ENCODE measurements around the gene LSM2.
"Not testable (repeated sequence)": the region's sequence is repeated elsewhere in the genome, so short reads cannot be mapped to it uniquely, and the experiment has no call there.

LSM2 gene

GRCh38 chr6:31796993-31797385, 9.8 kb downstream of the LSM2 start:
- DNase-seq, result no peak

DNA sequence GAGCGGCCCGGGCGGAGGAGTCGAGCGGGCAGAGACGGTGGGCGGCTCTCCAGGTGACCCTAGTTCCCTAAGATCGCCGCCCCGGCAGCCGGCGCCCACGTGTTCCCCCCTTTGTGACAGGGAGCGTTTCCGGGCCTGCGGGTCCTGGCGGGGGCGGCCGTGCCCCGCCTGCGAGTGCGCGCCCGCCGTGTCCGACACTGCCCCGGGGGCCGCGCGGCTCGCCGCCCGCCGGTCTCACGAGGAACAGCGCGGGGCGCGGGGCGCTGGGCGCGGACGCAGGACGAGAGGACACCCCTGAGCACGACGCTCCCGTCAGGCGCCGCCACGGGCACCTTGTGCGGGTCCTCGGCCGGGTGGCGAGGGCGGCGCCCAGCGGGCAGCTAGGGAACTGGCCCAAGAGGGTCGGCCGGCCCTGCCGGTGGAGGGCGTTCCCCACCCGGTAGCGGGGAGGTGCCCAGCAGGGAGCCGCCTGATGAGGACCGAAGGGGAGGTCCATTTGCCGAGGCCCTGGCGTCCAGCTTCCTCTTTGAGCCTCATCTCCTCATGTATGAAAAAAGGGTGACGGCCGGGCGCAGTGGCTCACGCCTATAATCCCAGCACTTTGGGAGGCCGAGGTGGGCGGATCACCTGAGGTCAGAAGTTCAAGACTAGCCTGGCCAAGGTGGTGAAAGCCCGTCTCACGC, 11.0 kb downstream of the LSM2 start, which contains the start of gene VARS1:
Gene VARS1, minus strand, starts transcription at position 137 of the 683 bp plus-strand sequence. CDS start 535 bp downstream, outside the sequence.
- peak; percentile 90 to 91 for DNase-seq

DNA sequence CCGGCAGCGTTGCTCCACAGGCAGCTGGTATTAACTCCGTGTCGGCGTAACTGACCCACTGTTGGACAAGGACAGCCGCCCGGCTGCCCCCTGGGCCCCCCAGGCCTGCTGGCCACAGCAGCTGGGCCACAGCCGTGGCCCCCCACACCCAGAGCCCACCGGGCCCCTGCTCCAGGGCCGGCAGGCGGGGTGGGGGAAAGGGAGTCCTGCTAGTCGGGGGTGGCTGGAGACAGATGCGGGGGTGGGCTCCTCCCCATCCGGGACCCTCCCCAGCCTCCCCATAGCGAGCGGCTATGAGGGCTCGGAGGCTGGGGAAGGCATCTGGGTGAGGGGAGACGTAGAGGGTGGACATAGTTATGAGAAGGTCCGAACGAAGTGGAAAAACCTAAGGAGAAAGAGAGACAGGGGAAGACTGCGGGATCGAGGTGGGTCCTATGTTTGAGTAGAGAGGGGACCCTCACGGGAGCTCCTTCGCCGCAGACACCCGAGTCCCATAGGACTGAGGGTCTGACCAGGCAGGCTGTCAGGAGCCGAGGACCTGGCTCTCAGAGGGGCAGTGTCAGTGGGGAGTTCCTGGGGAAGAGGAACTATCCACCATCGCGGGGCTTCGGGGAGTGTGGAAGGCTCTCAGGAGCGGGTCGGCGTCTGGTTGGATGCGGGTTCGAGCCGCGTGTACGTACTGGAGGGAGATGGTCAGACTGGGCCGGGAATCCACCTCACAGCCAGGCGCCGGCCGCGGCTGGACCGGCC, 11.7 kb downstream of the LSM2 start:
- DNase-seq, result no peak

- no peak for DNase-seq
Measured at GRCh38 chr6:31794294-31794865, 12.4 kb downstream of the LSM2 start.

- DNase-seq, result not testable (repeated sequence)
Measured at GRCh38 chr6:31793927-31794245, 12.9 kb downstream of the LSM2 start.

DNA sequence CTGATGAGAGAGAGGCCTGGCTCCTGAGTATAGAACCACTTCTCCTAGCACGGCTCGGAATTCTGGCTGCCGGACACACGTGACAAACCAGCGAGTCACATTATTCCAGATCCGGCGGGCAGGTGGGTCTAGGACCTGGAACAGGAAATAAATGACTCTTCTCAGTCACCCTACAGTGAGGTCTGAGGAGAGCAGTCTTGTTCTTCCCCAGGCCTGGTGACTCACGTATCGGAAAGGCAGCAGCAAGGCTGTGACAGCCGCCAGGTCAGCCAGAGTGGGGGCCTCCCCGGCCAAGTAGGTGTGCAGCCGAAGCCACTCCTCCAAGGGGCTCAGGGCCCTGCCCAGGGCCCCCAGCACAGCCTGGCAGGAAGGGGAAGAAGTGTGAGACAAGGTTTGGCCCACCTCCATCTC, 14.0 kb downstream of the LSM2 start:
- no peak for DNase-seq

DNA sequence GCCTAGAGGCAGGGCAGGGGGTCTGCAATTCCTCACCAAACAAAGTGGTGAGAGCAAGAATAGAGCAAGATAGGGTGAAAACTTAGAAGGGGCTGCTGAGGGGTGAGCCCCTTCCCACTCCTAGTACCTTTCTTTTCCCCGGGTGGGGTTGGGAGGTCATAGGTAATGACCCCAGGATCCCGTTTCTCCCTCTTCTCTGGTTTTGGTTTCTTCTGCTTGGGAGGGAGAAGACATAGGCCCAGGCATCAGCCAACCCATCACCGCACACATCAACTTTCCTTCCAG, 14.7 kb downstream of the LSM2 start:
- no peak for DNase-seq

- peak; percentile 40 to 49 for DNase-seq
Measured at GRCh38 chr6:31791324-31792089, 15.3 kb downstream of the LSM2 start.

DNA sequence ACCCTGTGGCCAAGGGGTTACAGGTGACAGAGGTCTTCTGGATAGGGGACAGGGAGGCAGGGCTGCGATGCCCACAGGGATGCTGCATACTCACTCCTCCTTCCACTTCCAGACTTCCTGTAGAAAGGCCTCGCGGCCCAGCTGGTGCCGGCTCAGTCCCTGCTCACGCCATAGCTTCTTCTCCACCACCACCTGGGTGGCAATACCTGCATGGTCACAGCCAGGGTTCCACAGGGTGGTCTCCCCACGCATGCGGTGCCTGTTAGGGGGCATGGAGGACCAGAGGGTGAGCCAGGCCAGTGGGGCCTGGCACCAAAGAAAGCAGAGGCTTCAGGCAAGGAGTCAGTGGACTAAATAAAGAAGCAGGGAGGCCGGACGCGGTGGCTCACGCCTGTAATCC, 21.3 kb downstream of the LSM2 start:
- no peak for DNase-seq

DNA sequence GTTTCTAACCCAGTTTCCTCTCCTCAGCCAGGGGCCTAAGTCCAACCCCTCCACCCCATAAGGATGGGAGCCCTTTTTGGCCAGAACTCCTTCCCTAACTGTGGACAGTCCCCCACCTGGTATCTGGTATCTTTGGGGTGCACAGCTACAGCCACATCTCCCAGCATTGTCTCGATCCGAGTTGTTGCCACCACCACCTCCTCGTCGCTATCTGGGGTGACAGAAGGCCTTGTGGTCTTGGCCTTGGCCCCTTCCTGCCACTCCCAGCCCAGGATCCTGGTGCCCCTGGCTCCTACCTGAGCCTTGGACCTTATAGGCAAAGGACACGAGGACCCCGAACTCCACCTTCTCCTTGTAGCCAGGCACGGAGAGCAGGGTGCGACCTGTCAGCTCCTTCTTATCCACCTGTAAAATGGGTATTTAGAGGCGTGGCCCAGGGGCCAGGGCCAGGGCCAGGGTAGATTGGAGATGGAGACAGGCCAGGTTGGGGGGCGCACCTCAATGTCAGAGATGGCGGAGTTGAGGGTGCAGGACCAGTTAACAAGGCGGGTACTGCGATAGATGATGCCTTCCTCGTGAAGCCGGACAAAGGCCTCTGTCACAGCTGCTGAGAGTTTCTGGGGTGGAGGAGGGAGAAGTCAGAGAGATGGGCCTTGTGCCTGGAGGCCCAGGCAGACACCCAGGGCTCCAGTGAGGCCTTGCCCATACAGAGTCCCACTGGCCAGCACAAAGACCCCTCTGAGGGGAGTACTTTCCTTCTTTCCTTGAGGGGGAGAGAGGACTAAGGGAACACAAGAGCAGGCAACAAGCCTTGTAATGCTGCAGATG, 22.5 kb downstream of the LSM2 start:
- no peak for DNase-seq

DNA sequence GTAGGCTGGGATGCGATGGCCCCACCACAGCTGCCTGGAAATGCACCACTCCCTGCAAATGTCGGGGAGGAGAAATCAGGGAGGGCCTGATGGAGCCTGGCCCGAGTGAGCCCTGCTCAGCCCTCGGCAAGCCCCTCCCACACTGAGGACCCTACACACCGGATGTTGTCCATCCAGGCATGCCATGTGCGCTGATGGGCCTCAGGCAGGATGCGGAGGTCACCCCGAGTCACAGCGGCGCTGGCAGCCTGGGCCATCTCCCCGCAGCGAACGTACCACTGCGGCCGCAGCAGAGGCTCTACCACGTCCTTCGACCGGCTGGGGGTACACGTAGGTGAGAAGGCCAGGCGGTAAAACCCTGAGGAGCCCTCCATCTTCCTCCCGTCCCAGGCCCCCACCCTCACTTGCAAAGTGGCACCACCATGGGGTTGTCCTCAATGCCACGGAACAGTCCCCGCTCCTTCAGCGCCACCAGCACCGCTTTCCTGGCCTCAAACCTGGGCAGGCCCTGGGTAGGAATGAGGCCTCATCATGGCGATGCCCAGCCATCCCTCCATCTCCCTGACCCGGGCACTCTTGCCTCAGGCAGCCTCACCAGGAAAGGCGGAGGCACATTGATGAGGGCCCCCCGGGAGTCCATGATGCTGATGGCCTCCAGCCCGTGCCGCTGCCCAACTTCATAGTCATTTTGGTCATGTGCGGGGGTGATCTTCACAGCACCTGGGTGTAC, 24.5 kb downstream of the LSM2 start:
- no peak for DNase-seq

GRCh38 chr6:31781244-31782125, 25.3 kb downstream of the LSM2 start:
- no peak for DNase-seq

- no peak for DNase-seq
Measured at GRCh38 chr6:31780507-31781243, 26.1 kb downstream of the LSM2 start.

DNA sequence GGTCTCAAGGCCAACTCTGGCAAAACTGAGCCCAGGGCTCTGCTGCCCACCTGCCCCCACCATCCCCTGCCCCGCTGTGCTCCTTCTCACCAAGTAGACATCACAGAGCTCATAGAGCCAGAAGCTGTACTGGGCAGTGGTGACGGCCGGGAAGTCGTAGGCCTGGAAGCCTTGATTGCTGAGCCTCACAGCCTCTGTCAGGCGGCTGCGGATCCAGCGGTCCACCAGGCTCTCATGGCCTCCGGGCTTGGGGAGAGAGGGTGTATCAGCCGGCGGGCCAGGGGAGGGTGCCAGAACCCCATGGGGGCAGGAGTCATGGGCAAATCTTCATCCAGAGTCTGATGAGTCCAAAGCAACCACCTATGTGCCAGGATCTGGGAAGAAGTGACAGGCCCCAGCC, 26.9 kb downstream of the LSM2 start:
- DNase-seq, result no peak

DNA sequence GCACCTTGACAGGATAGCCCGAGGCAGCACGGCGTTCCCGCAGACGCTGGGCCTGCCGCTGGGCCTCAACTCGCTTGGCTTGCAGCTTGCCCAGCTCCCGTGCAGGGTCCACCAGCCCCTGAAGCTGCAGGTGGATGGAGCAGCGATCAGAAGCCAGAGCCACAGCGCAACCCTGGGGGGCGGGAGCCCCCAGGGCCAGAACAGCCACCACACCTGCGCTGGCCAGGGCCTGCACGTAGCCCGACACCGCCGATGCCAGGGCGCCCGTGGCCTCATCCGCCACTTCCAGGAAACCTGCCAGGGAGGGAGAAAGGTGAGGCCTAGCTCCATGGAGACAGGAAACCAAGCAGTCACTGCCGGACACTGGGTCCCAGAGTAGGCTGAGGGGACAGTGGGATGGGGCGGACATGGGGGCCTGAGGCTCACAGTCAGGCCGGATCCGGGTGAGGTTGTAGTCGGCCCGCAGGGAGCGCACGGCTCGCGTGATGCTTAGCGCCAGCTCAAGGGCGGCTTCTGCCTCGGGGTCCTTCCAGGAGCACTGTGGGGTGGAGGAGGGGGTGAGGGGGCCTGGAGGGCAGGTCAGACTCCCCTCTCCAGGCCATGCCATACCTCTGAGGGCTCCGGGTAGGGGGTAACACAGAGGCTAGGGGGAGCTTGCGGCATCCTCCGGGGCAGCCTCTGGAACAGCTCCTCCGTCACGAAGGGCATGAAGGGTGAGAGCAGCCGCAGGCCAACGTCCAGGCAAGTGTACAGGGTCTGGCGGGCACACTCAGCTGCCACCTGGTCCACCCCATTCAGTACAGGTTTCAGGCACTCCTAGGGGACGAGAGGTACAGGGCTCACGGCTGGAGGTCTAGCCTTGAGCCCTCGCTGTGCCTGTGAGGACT, 27.5 kb downstream of the LSM2 start:
- no peak for DNase-seq

- no peak for DNase-seq
Measured at GRCh38 chr6:31778193-31778592, 28.6 kb downstream of the LSM2 start.

GRCh38 chr6:31777667-31778050, 29.1 kb downstream of the LSM2 start:
- DNase-seq, result no peak

GRCh38 chr6:31776989-31777666, 29.6 kb downstream of the LSM2 start, which contains the start of gene VWA7:
Gene VWA7, minus strand, starts transcription at chr6:31777328. Its CDS starts 549 bp downstream, at chr6:31776779.
- peak; percentile 76 to 81 for DNase-seq
